C4-2B (cell line): ENCODE results near the gene GOLGA6L2.

Source experiments
- ZFX ChIP-seq: fragments of 450-650 bp; IDR thresholded peaks from 2 replicates; pipeline ENCODE4 v1.6.1; 2017
- TF ChIP-seq, protein P1 (sequence below): fragments of 450-650 bp; conservative IDR thresholded peaks from 2 replicates; pipeline ENCODE4 v1.5.1; 2017; ENCODE audit warnings: mild to moderate bottlenecking

DNA sequence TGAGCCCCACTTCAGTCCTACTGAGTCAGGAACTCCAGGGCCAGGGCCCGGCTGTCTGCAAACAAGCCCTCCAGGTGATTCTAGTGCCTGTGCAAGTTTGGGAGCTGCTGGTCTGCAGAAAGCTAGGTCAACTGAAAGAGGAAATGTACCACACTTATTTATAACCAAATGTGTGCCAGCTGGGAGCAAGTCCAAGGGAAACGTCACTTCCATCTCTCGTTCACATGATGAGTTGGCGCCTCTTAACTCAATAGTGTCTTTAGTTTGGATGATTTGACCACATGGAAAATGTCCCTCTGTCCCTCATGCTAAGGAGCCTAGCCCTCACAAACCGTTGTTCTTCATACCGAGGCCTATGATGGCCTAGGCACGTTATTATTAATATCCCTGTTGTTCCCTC, 49.3 kb downstream of the GOLGA6L2 start:
- TF ChIP-seq, protein P1, sequence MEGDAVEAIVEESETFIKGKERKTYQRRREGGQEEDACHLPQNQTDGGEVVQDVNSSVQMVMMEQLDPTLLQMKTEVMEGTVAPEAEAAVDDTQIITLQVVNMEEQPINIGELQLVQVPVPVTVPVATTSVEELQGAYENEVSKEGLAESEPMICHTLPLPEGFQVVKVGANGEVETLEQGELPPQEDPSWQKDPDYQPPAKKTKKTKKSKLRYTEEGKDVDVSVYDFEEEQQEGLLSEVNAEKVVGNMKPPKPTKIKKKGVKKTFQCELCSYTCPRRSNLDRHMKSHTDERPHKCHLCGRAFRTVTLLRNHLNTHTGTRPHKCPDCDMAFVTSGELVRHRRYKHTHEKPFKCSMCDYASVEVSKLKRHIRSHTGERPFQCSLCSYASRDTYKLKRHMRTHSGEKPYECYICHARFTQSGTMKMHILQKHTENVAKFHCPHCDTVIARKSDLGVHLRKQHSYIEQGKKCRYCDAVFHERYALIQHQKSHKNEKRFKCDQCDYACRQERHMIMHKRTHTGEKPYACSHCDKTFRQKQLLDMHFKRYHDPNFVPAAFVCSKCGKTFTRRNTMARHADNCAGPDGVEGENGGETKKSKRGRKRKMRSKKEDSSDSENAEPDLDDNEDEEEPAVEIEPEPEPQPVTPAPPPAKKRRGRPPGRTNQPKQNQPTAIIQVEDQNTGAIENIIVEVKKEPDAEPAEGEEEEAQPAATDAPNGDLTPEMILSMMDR = no peak
- TF ChIP-seq ZFX = no peak
